ENCODE measurements around the gene PBXIP1.

PBXIP1 gene

GRCh38 chr1:155002464-155003226 is 46.7 kb upstream of the PBXIP1 start, which contains the start of gene ZBTB7B:
ZBTB7B (plus strand) TSS chr1:155002802; CDS start chr1:155014661, 11,859 bp downstream.
- peak; percentile 59 for DNase-seq (ENCODE audit: extremely low read depth, insufficient read length)
- no peak for TF ChIP-seq CTCF (IDR thresholded peaks at IDR 0.05; ENCODE audit: insufficient read depth, low read length, poor library complexity, severe bottlenecking)

GRCh38 chr1:155001675-155002463 is 46.0 kb upstream of the PBXIP1 start:
- H3K27me3 ChIP-seq (replicated peaks; ENCODE audit: control insufficient read depth, insufficient read depth, low read length), result no peaks in the 10 kb centered on the region
- DNase-seq (ENCODE audit: extremely low read depth, insufficient read length), result peak; percentile 98
- no peaks in the 10 kb centered on the region; the same call in 1 of the 2 replicates for H3K36me3 ChIP-seq (ENCODE audit: control insufficient read depth, insufficient read depth, low read length)
- peak overlapping the region; percentile 96 for H3K4me3 ChIP-seq (replicated peaks; ENCODE audit: low read depth, low read length)
- TF ChIP-seq CTCF (IDR thresholded peaks at IDR 0.05; ENCODE audit: insufficient read depth, low read length, poor library complexity, severe bottlenecking), result peak; percentile 74

More at GRCh38 chr1:155002464-155003226, 46.7 kb upstream of the PBXIP1 start, which contains the start of gene ZBTB7B:
- H3K27me3 ChIP-seq (replicated peaks; ENCODE audit: control insufficient read depth, insufficient read depth, low read length), result no peaks in the 10 kb centered on the region
- H3K4me3 ChIP-seq (replicated peaks; ENCODE audit: low read depth, low read length), result peak within 1 kb of the TSS; percentile 96
- H3K36me3 ChIP-seq (ENCODE audit: control insufficient read depth, insufficient read depth, low read length), result no peaks in the 10 kb centered on the region; the same call in 1 of the 2 replicates

GRCh38 chr1:155001425-155001674 is 45.5 kb upstream of the PBXIP1 start:
- Histone ChIP-seq H3K27me3 (replicated peaks; ENCODE audit: control insufficient read depth, insufficient read depth, low read length) (no peaks in the 10 kb centered on the region), H3K4me3 (replicated peaks; ENCODE audit: low read depth, low read length) (peak overlapping the region; percentile 96), H3K36me3 (ENCODE audit: control insufficient read depth, insufficient read depth, low read length) (no peaks in the 10 kb centered on the region; the same call in 1 of the 2 replicates)
- no peak for DNase-seq (ENCODE audit: extremely low read depth, insufficient read length)
- no peak for TF ChIP-seq CTCF (IDR thresholded peaks at IDR 0.05; ENCODE audit: insufficient read depth, low read length, poor library complexity, severe bottlenecking)

GRCh38 chr1:155000726-155001424 is 45.0 kb upstream of the PBXIP1 start:
- peak; percentile 96 for DNase-seq (ENCODE audit: extremely low read depth, insufficient read length)
- Histone ChIP-seq H3K36me3 (ENCODE audit: control insufficient read depth, insufficient read depth, low read length) (no peaks in the 10 kb centered on the region; the same call in 1 of the 2 replicates), H3K4me3 (replicated peaks; ENCODE audit: low read depth, low read length) (peak overlapping the region; percentile 96), H3K27me3 (replicated peaks; ENCODE audit: control insufficient read depth, insufficient read depth, low read length) (no peaks in the 10 kb centered on the region)
- TF ChIP-seq CTCF (IDR thresholded peaks at IDR 0.05; ENCODE audit: insufficient read depth, low read length, poor library complexity, severe bottlenecking), result no peak

- H3K27me3 ChIP-seq (replicated peaks; ENCODE audit: control insufficient read depth, insufficient read depth, low read length), result no peaks in the 10 kb centered on the region
- peak overlapping the region; percentile 96 for H3K4me3 ChIP-seq (replicated peaks; ENCODE audit: low read depth, low read length)
- no peak for TF ChIP-seq CTCF (IDR thresholded peaks at IDR 0.05; ENCODE audit: insufficient read depth, low read length, poor library complexity, severe bottlenecking)
- DNase-seq (ENCODE audit: extremely low read depth, insufficient read length), result no peak
- no peaks in the 10 kb centered on the region; the same call in 1 of the 2 replicates for H3K36me3 ChIP-seq (ENCODE audit: control insufficient read depth, insufficient read depth, low read length)
These were observed 44.5 kb upstream of the PBXIP1 start for GRCh38 chr1:155000411-155000725.
